ENCODE data around the gene LLCFC1.
"Not testable (repeated sequence)": the region's sequence is repeated elsewhere in the genome, so short reads cannot be mapped to it uniquely, and the experiment has no call there.

Gene LLCFC1

GRCh38 chr7:142943706-142944268 lies 4.5 kb downstream of the LLCFC1 start:
- DNase-seq, result no peak

GRCh38 chr7:142945001-142945400 lies 5.7 kb downstream of the LLCFC1 start:
- no peak for DNase-seq

DNA sequence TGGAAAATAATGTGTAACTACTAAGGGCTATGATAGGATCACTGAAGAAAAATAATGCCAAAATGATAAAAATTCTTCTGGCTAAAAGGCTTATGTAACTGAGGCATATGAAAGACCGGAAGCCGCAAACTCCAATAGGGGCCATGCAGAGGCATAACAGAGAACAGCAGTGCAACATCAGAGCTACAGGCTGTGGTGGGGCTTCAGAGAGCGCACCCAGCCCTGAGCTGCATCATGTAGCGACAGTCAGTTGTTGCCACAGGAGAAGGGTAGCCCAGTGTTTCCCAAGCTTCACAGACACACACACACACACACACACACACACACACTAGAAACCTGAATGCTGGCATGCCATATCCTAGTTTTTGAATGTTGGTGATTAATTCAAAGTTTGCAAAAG lies 9.3 kb downstream of the LLCFC1 start:
- DNase-seq, result no peak

GRCh38 chr7:142950235-142950634 lies 11.0 kb downstream of the LLCFC1 start:
- no peak for DNase-seq

DNA sequence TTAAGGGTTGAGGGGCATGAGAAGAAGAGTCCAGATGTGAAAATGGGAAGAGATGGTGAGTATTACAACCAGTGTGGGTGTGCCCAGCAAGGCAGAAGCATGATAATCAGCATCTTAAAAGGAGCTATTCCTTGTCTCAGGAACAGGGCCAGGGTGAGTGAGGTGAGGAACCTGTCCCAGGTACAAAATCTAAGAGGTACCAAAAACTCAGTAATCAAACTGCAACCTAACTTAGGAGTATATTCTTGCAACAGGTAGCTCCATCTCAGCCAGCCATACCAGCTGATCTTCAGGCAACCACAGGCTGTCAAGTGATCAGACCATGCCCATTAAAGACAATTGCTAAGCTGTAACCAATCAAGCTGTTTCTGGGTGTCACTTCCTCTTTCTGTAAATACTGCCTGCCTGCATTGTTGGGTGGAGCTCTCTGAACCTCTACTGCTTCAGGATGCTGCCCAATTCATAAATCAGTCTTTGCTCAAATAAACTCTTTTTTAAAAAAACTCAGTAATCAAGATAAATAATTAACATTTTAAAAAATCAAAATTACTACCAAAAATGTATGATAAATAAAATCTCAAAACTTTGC lies 15.5 kb downstream of the LLCFC1 start:
- DNase-seq, result no peak

GRCh38 chr7:142956951-142957623 lies 17.8 kb downstream of the LLCFC1 start:
- DNase-seq, result no peak

DNA sequence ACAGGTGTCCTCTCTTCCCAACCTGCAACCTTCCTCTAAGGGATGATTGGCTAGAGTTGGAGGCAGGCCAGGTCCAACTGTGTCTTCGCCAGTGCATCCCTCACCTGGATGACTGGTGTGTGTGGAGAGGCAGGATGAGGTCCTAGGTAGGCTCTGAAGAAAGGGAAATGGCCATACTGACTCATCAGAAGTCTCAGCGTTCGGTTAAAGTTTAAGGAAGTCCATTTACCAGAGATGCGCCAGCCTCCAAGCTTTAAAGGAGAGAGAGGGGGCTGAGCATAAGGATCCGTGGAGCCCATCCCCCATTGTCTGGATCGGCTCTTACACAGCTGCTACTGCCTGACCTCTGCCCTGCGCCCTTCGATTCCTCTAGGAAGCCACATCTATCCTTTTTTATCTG lies 18.4 kb downstream of the LLCFC1 start:
- DNase-seq, result no peak

DNA sequence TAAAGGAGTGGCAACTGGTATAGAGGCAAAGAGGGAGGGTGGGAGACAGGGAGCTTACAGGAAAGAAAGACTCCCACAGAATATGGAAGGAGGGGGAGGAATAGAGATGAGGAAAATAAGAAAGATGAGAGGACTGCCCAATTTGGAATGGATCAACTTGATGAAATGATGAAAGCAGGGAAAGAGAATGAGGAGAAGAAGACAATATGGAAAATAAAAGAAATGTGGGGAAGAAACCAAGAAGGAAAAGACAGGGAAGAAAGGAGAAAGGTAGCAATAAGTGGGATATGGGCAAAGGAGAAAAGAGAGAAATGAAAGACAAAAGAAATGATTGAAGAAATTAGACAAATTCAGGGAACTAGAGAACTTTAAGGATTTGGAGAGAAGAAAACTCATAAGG lies 19.9 kb downstream of the LLCFC1 start:
- DNase-seq, result no peak

GRCh38 chr7:142960955-142961512 lies 21.8 kb downstream of the LLCFC1 start:
- DNase-seq, result peak; percentile 13

- DNase-seq, result no peak
Observed at GRCh38 chr7:142961595-142961972, 22.3 kb downstream of the LLCFC1 start.

DNA sequence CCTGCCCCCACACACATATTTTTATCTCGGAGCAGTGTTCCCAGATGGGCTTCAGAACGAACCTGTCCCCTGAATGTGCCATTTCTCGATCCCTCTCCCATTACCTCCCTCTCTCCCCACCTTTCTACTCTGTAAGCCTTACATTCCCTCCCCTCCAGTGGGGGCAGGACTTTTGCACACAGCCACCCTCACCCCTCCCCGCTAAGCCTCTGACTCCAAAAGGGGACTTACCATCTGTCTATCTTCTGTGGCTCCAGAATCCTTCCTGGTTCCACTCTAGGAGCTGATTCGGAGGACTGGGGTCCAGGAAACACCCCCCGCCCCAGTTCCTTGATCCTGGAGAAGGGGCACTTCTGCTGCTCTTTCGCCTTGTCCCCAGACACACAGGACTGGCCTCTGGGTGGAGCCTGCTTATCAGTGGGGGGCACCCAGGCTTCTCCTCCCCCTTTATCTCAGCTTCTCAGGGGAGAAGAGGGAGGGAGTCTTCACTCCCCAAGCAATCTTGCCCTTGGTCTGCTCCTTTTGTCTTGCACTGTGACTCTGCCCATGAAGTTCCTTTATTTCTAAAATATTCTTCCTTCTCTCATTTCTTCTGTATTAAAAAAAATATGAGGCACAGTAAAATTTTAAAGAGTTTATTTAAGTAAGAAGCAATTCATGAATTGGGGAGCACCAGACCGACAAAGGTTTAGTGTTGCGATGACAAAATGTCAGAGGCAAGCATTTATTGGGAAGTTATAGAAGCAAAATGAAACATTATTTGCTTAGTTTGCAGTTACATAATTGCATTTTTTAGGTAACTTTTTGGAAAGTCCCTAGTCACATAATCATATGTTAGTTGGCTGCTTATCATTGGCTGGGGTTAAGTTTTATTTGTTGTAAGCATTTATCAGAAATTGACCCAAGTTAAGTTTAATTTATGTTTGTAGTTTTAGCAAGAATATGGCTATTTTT lies 23.0 kb downstream of the LLCFC1 start, which contains the start of gene KEL:
TSS of gene KEL (minus strand) at position 391 of the 954 bp plus-strand sequence. CDS start at position 234, 157 bp downstream.
- DNase-seq, result no peak

DNA sequence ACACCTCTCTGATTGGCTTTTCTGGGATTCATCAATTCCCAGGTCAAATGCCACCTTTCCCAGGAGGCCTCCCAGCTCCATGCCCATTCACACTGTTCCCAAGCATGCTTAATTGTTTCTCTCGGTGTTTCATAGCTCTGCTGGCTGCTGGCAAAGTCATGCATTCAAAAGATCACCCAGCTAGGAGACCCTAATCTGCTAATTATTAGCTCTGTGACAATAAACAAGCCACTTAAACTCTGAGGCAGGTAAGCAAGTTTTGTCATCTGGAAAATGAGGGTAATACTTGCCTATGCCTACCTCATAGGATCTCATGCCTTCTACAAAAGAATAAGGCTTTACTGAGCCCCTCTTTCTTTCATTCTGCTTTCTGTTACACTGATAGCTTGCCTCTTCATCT lies 23.7 kb downstream of the LLCFC1 start:
- no peak for DNase-seq

- DNase-seq, result no peak
Observed at GRCh38 chr7:142963993-142964392, 24.7 kb downstream of the LLCFC1 start.

DNA sequence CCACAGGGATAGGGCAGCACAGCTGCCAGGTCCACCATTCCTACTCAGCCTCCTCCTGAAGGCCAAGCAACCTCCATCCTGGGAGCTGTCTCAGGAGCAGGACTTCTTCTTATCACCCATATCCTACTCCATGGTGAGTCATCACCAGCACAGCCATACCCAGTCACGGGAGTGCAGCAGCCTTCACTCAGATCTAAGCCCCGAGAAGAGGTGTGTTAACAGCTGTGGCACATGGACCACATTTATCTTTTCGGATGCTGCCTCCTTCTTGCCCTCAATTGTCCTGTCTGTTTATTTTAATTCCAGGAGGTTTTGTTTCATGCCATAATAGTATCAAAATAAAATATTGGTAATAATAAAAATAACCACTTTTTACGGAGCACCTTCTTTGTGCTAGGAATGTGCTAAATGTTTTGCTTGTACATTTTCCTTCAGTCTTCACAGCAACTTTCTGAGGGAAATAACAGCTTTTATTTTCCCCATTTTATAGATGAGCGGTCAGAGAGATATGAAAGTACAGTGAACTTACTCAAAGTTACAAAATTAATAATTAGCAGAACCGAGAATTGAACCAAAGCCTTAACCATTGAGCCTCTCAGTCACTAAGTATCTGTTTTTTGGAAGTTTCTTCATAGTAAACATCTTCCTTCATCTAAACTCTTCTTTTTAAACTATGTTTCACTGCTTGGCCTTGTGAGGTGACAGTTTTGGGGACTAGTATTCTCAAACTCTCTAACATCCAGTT lies 25.4 kb downstream of the LLCFC1 start:
- DNase-seq, result no peak

DNA sequence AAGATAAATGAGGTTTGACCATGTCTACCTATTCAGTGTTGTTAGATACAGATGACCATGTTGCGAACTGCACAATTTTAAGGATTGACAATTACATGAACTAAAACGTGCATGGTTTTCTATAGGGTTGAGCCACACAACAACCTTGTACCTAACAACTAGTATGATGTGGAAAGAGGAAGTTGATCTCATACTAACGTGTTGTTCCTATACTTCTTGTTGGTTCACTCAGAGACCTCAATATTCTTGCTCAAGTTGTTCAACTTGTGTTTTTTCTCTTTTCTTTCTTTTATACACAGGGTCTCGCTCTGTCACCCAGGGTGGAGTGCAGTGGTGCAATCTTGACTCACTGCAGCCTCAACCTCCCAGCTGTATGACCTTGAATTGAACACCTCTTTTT lies 28.9 kb downstream of the LLCFC1 start:
- DNase-seq, result no peak

- DNase-seq, result no peak
Observed at GRCh38 chr7:142969183-142969582, 29.9 kb downstream of the LLCFC1 start.

- no peak for DNase-seq
Observed at GRCh38 chr7:142974626-142975025, 35.3 kb downstream of the LLCFC1 start.

- DNase-seq, result not testable (repeated sequence)
Observed at GRCh38 chr7:142978402-142978801, 39.1 kb downstream of the LLCFC1 start.

DNA sequence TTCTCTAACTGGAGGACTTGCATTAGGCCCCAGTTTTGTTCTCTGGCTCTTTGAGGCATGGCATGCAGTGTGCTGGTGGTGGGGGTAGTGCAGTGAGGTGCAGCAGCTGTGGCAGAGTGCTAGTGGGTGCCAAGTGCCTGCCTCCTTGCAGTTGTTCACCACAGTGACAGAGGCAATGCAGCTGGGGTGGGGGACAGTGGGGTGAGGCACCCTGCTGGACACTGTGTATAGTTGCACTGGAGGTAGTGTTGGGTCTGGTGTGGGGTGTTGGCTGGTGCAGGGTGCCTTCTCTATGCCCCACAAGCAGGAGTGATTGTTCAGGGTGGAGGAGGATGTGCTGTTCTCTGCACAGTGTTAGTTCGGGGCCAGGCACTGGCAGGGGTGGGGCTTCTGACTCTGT lies 44.5 kb downstream of the LLCFC1 start:
- DNase-seq, result no peak

GRCh38 chr7:142984297-142984696 lies 45.0 kb downstream of the LLCFC1 start:
- DNase-seq, result no peak
